ENCODE data around the gene AGAP1. TPM values are rescaled to one million over a fixed set of nuclear protein-coding genes. Genes with fewer than 3 reads are reported as not detected.

AGAP1 gene
- total RNA-seq, 4 donors from 2014 or later, result 33.7 to 55.2 (median 37.5) TPM

DNA sequence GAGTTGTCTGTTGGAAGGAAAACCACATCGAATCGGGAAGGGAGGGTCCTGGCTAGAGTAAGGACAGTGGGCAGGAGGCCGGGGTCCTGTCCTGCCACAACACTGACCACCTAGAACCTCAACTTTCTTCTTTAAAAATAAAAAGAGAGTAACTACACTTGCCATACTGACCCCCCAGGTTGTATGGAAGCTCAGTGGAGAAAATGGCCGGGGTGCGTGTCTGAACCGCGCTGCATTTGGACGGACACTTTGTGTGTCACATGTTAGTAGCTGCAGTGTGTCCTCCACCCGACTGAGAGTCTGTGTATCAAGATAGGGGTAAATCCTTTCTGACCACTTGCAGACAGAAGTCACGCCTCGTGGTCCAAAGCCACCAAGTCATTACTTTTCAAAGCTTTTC is 587.3 kb downstream of the AGAP1 start:
- Histone ChIP-seq H3K9me3 (no peaks in the 10 kb centered on the region), H3K4me1 (no peaks in the 10 kb centered on the region), H3K27me3 (no peaks in the 10 kb centered on the region), H3K36me3 (no peaks in the 10 kb centered on the region), H3K4me3 (no peak overlapping the region), H3K27ac (no peak overlapping the region)
- no peak for ATAC-seq
- WGBS, 2 donors (ENCODE audit: low coverage in 1 of 2), result 92 to 93% methylated on average over 3 to 11 of the region's 11 CpGs
- no peak for TF ChIP-seq POLR2AphosphoS5 (IDR thresholded peaks at IDR 0.05)
- TF ChIP-seq POLR2A (IDR thresholded peaks at IDR 0.05), result no peak
- no peak for TF ChIP-seq CTCF (IDR thresholded peaks at IDR 0.05)
- no peak for TF ChIP-seq EP300 (IDR thresholded peaks at IDR 0.05)

GRCh38 chr2:236082061-236082460 is 588.2 kb downstream of the AGAP1 start:
- Histone ChIP-seq H3K27me3 (no peaks in the 10 kb centered on the region), H3K4me3 (no peak overlapping the region), H3K27ac (no peak overlapping the region), H3K4me1 (no peaks in the 10 kb centered on the region), H3K36me3 (no peaks in the 10 kb centered on the region), H3K9me3 (no peaks in the 10 kb centered on the region)
- no peak for ATAC-seq
- 73 to 75% methylated on average over 4 to 5 of the region's 8 CpGs for WGBS, 2 donors (ENCODE audit: low coverage in 1 of 2)
- TF ChIP-seq EP300 (IDR thresholded peaks at IDR 0.05) (no peak), CTCF (IDR thresholded peaks at IDR 0.05) (no peak), POLR2AphosphoS5 (IDR thresholded peaks at IDR 0.05) (no peak), POLR2A (IDR thresholded peaks at IDR 0.05) (no peak)

DNA sequence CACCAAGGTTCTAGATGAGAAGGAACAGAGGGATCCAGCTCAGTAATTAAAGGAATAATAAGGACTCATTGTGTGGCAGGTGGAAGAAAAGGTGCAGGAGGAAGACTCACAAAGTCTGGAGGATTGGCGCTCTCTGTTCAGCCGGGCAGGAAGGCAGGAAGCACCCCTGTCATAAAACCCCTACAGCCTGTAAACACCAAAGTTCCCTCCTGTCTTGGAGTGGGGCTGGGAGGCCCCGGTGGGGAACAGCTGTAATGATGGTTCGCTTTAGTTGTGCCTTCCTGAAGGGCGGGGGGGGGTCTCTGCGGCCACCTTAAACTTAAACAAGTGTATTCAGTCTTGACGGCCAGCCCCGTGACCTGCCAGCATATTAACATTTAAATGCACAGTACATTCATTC is 590.1 kb downstream of the AGAP1 start:
- ATAC-seq, result no peak
- no peaks in the 10 kb centered on the region for H3K4me1 ChIP-seq
- no peaks in the 10 kb centered on the region for H3K9me3 ChIP-seq
- H3K36me3 ChIP-seq, result no peaks in the 10 kb centered on the region
- TF ChIP-seq POLR2A (IDR thresholded peaks at IDR 0.05), result no peak
- no peak for TF ChIP-seq EP300 (IDR thresholded peaks at IDR 0.05)
- TF ChIP-seq CTCF (IDR thresholded peaks at IDR 0.05), result no peak
- TF ChIP-seq POLR2AphosphoS5 (IDR thresholded peaks at IDR 0.05), result no peak
- 67 to 79% methylated on average over 3 to 5 of the region's 8 CpGs for WGBS, 2 donors (ENCODE audit: low coverage in 1 of 2)
- H3K4me3 ChIP-seq, result no peak overlapping the region
- H3K27ac ChIP-seq, result no peak overlapping the region
- H3K27me3 ChIP-seq, result no peaks in the 10 kb centered on the region

GRCh38 chr2:236085211-236085610 is 591.4 kb downstream of the AGAP1 start:
- H3K4me3 ChIP-seq, result no peak overlapping the region

More at GRCh38 chr2:236085211-236085610, 591.4 kb downstream of the AGAP1 start:
- H3K27me3 ChIP-seq, result no peaks in the 10 kb centered on the region
- no peaks in the 10 kb centered on the region for H3K4me1 ChIP-seq
- ATAC-seq, result no peak
- WGBS, 2 donors (ENCODE audit: low coverage in 1 of 2), result 94% methylated on average over 2 of the region's 2 CpGs; no CpG with 5 or more reads in 1 of the 2 donors
- H3K27ac ChIP-seq, result no peak overlapping the region
- TF ChIP-seq POLR2AphosphoS5 (IDR thresholded peaks at IDR 0.05) (no peak), POLR2A (IDR thresholded peaks at IDR 0.05) (no peak), CTCF (IDR thresholded peaks at IDR 0.05) (no peak), EP300 (IDR thresholded peaks at IDR 0.05) (no peak)
- H3K9me3 ChIP-seq, result no peaks in the 10 kb centered on the region
- peaks cover 0 to 5% of the 10 kb centered on the region in 2 donors for H3K36me3 ChIP-seq
